B cell (primary cell): ENCODE data around the gene CNTNAP2. TPM values are rescaled to one million over a fixed set of nuclear protein-coding genes. Genes with fewer than 3 reads are reported as not detected.

ENCODE experiments used
- ATAC-seq: fragments of 200-7000 bp; cut with Tn5 transposase; one replicate; pipeline ENCODE4 v1.10.0; 2021; ENCODE audit warnings: low read depth, mild to moderate bottlenecking, moderate number of reproducible peaks, moderate library complexity
- CTCF ChIA-PET: fragments of 350-600 bp; sonication (Branson Sonifier 250); formaldehyde crosslinking; loops from one replicate; lab custom pipeline; 2021; ENCODE audit warnings: antibody characterized with exemption, inconsistent platforms; lab: Charles Lee
- POLR2A ChIA-PET: fragments of 350-600 bp; sonication (Branson Sonifier 250); formaldehyde crosslinking; loops from one replicate; lab custom pipeline; 2021; ENCODE audit warnings: antibody characterized with exemption; lab: Charles Lee
- DNase-seq: peaks from one replicate; pipeline ENCODE4 v3.0.0; 2013
- H2AFZ ChIP-seq: 2 replicates; pipeline ENCODE4 v1.6.1; 2012; ENCODE audit warnings: mild to moderate bottlenecking, low read depth, low read length; ENCODE audit not compliant: insufficient read depth, poor library complexity, severe bottlenecking
- H3K27ac ChIP-seq, 2 donors: 1 replicate in 1 of 2; 2 replicates in 1 of 2; pipeline ENCODE4 v1.5.1; 2012 to 2013; ENCODE audit warnings: low read length in 2 of 2, mild to moderate bottlenecking in 2 of 2, moderate library complexity in 1 of 2
- H3K27me3 ChIP-seq, 4 experiments: fragments of 200-600 bp in 1 of 4; sonication (generic) in 1 of 4; replicated peaks in 1 of 4; 1 replicate in 2 of 4; 2 replicates in 2 of 4; pipeline versions ENCODE4 v1.6.1 to v1.7.0; 2013 to 2016; ENCODE audit warnings: low read length in 3 of 4, mild to moderate bottlenecking in 2 of 4, mixed read lengths in 1 of 4, moderate library complexity in 1 of 4; ENCODE audit not compliant: insufficient read depth in 4 of 4, control insufficient read depth in 3 of 4; ENCODE audit errors: control extremely low read depth in 1 of 4
- H3K36me3 ChIP-seq, 2 experiments: replicated peaks in 1 of 2; 1 replicate in 1 of 2; 2 replicates in 1 of 2; pipeline versions ENCODE4 v1.6.1 to v1.7.1; 2013; ENCODE audit warnings: low read length in 1 of 2; ENCODE audit not compliant: insufficient read depth in 2 of 2, control insufficient read depth in 1 of 2; ENCODE audit errors: control extremely low read depth in 1 of 2, extremely low read depth in 1 of 2
- H3K4me1 ChIP-seq, 2 donors: fragments of 200-600 bp in 1 of 2; sonication (generic) in 1 of 2; 1 replicate in 1 of 2; 2 replicates in 1 of 2; pipeline versions ENCODE4 v1.5.1 to v1.6.1; 2013 to 2017; ENCODE audit warnings: low read length in 2 of 2; ENCODE audit not compliant: control insufficient read depth in 2 of 2, insufficient read depth in 2 of 2
- H3K4me2 ChIP-seq: replicated peaks from 2 replicates; pipeline ENCODE3; 2012; ENCODE audit warnings: mild to moderate bottlenecking, low read depth, low read length; ENCODE audit not compliant: poor library complexity, severe bottlenecking
- H3K4me3 ChIP-seq, 5 experiments: fragments of 200-600 bp in 1 of 5; sonication (generic) in 1 of 5; 1 replicate in 3 of 5; 2 replicates in 2 of 5; pipeline versions ENCODE4 v1.5.1 to v1.7.0; 2011 to 2016; ENCODE audit warnings: low read length in 4 of 5, mild to moderate bottlenecking in 4 of 5, low read depth in 2 of 5, control low read depth in 1 of 5, moderate library complexity in 1 of 5; ENCODE audit not compliant: insufficient read depth in 1 of 5; ENCODE audit errors: control extremely low read depth in 1 of 5, extremely low read depth in 1 of 5
- H3K79me2 ChIP-seq: fragments of 200-600 bp; sonication (generic); one replicate; pipeline ENCODE4 v1.6.0; 2016; ENCODE audit warnings: low read length; ENCODE audit not compliant: control insufficient read depth, insufficient read depth
- H3K9ac ChIP-seq: fragments of 200-600 bp; sonication (generic); 2 replicates; pipeline ENCODE4 v1.6.1; 2017; ENCODE audit warnings: mild to moderate bottlenecking, low read length, moderate library complexity
- H3K9me3 ChIP-seq, 3 donors: one replicate each; pipeline versions ENCODE4 v1.6.1 to v1.7.1; 2013; ENCODE audit warnings: low read length in 2 of 3; ENCODE audit not compliant: control insufficient read depth in 2 of 3, insufficient read depth in 1 of 3; ENCODE audit errors: control extremely low read depth in 1 of 3
- H4K20me1 ChIP-seq: 2 replicates; pipeline ENCODE4 v1.6.0; 2012; ENCODE audit warnings: mild to moderate bottlenecking, low read length; ENCODE audit not compliant: insufficient read depth, control insufficient read depth, poor library complexity, severe bottlenecking
- H3K27ac Mint-ChIP-seq: one replicate; pipeline ENCODE4 v1.8.0; 2021; ENCODE audit warnings: mixed read lengths
- H3K27me3 Mint-ChIP-seq: one replicate; pipeline ENCODE4 v1.8.0; 2021; ENCODE audit warnings: mixed read lengths
- H3K4me1 Mint-ChIP-seq: one replicate; pipeline ENCODE4 v1.8.0; 2021; ENCODE audit warnings: mixed read lengths
- H3K4me3 Mint-ChIP-seq: one replicate; pipeline ENCODE4 v1.8.0; 2021; ENCODE audit warnings: mixed read lengths
- H3K9me3 Mint-ChIP-seq: one replicate; pipeline ENCODE4 v1.8.0; 2022; ENCODE audit warnings: mixed read lengths; ENCODE audit not compliant: insufficient read depth
- EZH2 ChIP-seq: IDR thresholded peaks from 2 replicates; pipeline ENCODE4 v1.6.1; 2012; ENCODE audit warnings: borderline replicate concordance, low read depth, mild to moderate bottlenecking, moderate library complexity, low read length; ENCODE audit not compliant: insufficient read depth, poor library complexity, severe bottlenecking
- WGBS: methylation state at CpG from one replicate; pipeline ENCODE4 v1.1.5; 2013; ENCODE audit warnings: missing lambda C conversion rate; ENCODE audit not compliant: insufficient coverage; 5-methylcytosine and 5-hydroxymethylcytosine counted together
- intact Hi-C: fragments of 100-400 bp; cut with micrococcal nuclease; formaldehyde crosslinking; loops from one replicate; pipeline ENCODE4 v1.10.0; 2022
- polyA plus RNA-seq: library from polyadenylated mRNA; depleted of rRNA; stranded (reverse); fragments of >200 nt; gene quantifications from 2 replicates; pipeline ENCODE4 v1.2.3, GENCODE V29; 2012
- total RNA-seq, 2 donors: library from RNA; stranded (reverse); fragments of 120-200 nt in 1 of 2; gene quantifications; 1 replicate in 1 of 2; 2 replicates in 1 of 2; pipeline versions ENCODE4 v1.2.3 to v1.2.4, GENCODE V29; 2013 to 2022
- TF ChIP-seq, protein P1 (sequence below): fragments of 200-600 bp; IDR thresholded peaks from one replicate; pipeline ENCODE4 v1.8.0; 2022; ENCODE audit warnings: antibody characterized with exemption, mild to moderate bottlenecking

Gene CNTNAP2
- total and polyA plus RNA-seq, 2 donors (not counting 1 experiment from before 2014, with no cell fraction given) = 7.4 to 16.6 TPM

DNA sequence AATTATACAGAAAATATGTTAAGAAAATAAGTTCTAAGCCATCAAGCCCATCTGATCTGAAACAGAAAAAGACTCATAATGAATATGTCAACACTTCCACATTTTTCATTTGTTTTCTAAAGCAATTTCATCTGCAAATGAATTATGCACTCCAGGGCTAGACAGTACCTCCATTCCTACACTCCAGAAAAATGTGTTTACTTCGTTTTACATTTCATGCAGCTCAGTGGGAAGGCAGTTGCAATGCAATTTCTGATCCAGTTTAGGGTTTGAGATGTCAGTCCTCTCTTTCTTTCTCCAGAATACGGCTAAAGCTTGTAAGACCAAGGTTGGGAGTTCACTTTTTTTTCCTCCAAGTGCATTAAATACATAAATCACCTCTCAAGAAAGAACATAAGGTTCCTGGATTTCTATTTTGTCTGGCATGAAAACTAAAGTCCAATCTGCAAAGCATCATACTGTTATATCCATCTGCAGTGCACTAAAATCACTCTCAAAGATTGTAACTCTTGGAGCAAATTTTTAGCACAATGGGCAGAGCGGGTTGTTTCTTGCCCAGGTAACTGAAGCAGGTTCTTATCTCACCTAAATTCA, 2125.2 kb downstream of the CNTNAP2 start:
- Histone ChIP-seq H3K27ac (no peak overlapping the region), H3K9me3 (no peaks in the 10 kb centered on the region), H3K79me2 (no peaks in the 10 kb centered on the region), H3K9ac (no peak overlapping the region), H4K20me1 (no peaks in the 10 kb centered on the region), H3K4me1 (peaks cover 3 to 4% of the 10 kb centered on the region in 2 donors), H3K4me3 (no peak overlapping the region), H2AFZ (peak overlapping the region; percentile 21), H3K27me3 (peaks cover 0 to 20% (median 14%) of the 10 kb centered on the region in 4 experiments), H3K36me3 (no peaks in the 10 kb centered on the region), H3K4me2 (no peak overlapping the region)
- no peak for DNase-seq
- H3K27ac Mint-ChIP-seq = no peak overlapping the region
- intact Hi-C loops = no loop called here
- CTCF ChIA-PET = interaction anchor here (1.0 to 7.1 kb wide), 10 partner anchors 9 to 285 kb away, joined by 3 to 64 read pairs (median 4); no protein-coding TSS in a partner anchor
- no peak for TF ChIP-seq EZH2
- H3K4me1 Mint-ChIP-seq = peaks cover 5% of the 10 kb centered on the region
- ATAC-seq = no peak
- POLR2A ChIA-PET = no interaction called here
- no peak overlapping the region for H3K4me3 Mint-ChIP-seq
- peaks cover 46% of the 10 kb centered on the region for H3K27me3 Mint-ChIP-seq
- no peaks in the 10 kb centered on the region for H3K9me3 Mint-ChIP-seq
- WGBS = 100% methylated on average over 1 of the region's 3 CpGs

DNA sequence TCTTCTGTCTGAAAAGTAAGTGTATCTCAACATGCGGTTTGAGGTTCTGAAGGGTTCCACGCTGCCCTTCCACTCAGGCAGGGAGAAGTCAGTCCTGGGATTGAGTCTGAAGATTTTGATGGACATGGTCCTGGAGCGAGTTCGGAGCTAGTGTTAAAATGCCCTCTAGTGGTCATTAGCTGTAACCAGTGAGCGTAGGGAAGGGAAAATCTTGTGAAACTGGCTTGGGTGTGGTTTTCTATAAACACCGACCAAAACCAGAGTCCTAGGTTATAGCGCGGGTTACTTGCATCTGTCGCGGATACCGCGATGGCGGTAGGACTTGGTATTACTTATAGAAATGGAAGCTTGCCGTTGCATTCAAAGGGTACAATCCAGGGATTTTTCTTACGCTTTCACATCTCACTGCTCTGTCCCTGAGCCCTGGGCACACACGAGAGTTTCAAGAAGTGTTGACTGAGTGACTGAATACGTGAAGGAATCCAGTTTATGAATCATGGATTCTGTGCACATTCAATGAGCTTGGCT, 2125.8 kb downstream of the CNTNAP2 start:
- Histone ChIP-seq H3K4me2 (peak overlapping the region; percentile 33), H2AFZ (peak overlapping the region; percentile 21), H3K27me3 (peaks cover 0 to 20% (median 14%) of the 10 kb centered on the region in 4 experiments), H3K36me3 (no peaks in the 10 kb centered on the region), H3K9ac (no peak overlapping the region), H3K4me1 (peaks cover 3 to 4% of the 10 kb centered on the region in 2 donors), H3K27ac (no peak overlapping the region), H3K9me3 (no peaks in the 10 kb centered on the region), H3K79me2 (no peaks in the 10 kb centered on the region), H3K4me3 (no peak overlapping the region), H4K20me1 (no peaks in the 10 kb centered on the region)
- intact Hi-C loops = no loop called here
- H3K27ac Mint-ChIP-seq = no peak overlapping the region
- ChIA-PET POLR2A (no interaction called here), CTCF (interaction anchor here (1.0 to 7.1 kb wide), 9 partner anchors 9 to 226 kb away, joined by 3 to 64 read pairs (median 3); no protein-coding TSS in a partner anchor)
- H3K9me3 Mint-ChIP-seq = no peaks in the 10 kb centered on the region
- peak; percentile 45 for DNase-seq
- ATAC-seq = peak; percentile 28
- peaks cover 5% of the 10 kb centered on the region for H3K4me1 Mint-ChIP-seq
- TF ChIP-seq, protein P1, sequence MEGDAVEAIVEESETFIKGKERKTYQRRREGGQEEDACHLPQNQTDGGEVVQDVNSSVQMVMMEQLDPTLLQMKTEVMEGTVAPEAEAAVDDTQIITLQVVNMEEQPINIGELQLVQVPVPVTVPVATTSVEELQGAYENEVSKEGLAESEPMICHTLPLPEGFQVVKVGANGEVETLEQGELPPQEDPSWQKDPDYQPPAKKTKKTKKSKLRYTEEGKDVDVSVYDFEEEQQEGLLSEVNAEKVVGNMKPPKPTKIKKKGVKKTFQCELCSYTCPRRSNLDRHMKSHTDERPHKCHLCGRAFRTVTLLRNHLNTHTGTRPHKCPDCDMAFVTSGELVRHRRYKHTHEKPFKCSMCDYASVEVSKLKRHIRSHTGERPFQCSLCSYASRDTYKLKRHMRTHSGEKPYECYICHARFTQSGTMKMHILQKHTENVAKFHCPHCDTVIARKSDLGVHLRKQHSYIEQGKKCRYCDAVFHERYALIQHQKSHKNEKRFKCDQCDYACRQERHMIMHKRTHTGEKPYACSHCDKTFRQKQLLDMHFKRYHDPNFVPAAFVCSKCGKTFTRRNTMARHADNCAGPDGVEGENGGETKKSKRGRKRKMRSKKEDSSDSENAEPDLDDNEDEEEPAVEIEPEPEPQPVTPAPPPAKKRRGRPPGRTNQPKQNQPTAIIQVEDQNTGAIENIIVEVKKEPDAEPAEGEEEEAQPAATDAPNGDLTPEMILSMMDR = peak; percentile 82
- TF ChIP-seq EZH2 = no peak
- H3K4me3 Mint-ChIP-seq = no peak overlapping the region
- 41% methylated on average over 12 of the region's 17 CpGs for WGBS
- H3K27me3 Mint-ChIP-seq = peaks cover 43% of the 10 kb centered on the region
